T1000 (cell line): ENCODE measurements around the gene RNF222.
"Not testable (repeated sequence)": the region's sequence is repeated elsewhere in the genome, so short reads cannot be mapped to it uniquely, and the experiment has no call there.

ENCODE experiments used
- DNase-seq: peaks from one replicate; lab custom pipeline; 2025; ENCODE audit warnings: mixed read lengths; lab: John Stamatoyannopoulos, UW

Gene RNF222

GRCh38 chr17:8380049-8380448 is 17.6 kb downstream of the RNF222 start:
- no peak for DNase-seq

GRCh38 chr17:8378117-8378516 is 19.5 kb downstream of the RNF222 start:
- DNase-seq: not testable (repeated sequence)

GRCh38 chr17:8377422-8377821 is 20.2 kb downstream of the RNF222 start:
- DNase-seq: no peak

GRCh38 chr17:8376271-8377067 is 21.2 kb downstream of the RNF222 start, which contains the start of gene KRABD2:
Gene KRABD2, minus strand, starts transcription at chr17:8376704.
- peak; percentile 75 for DNase-seq

- DNase-seq: no peak
Measured at GRCh38 chr17:8375738-8376259, 21.8 kb downstream of the RNF222 start.

- not testable (repeated sequence) for DNase-seq
Measured at GRCh38 chr17:8373856-8374255, 23.8 kb downstream of the RNF222 start.

- DNase-seq: no peak
Measured at GRCh38 chr17:8372422-8372821, 25.2 kb downstream of the RNF222 start.

GRCh38 chr17:8371786-8372185 is 25.8 kb downstream of the RNF222 start:
- DNase-seq: no peak

GRCh38 chr17:8369944-8370343 is 27.7 kb downstream of the RNF222 start:
- no peak for DNase-seq

GRCh38 chr17:8368193-8368592 is 29.4 kb downstream of the RNF222 start:
- DNase-seq: no peak

GRCh38 chr17:8366231-8366630 is 31.4 kb downstream of the RNF222 start:
- DNase-seq: no peak

- DNase-seq: no peak
Measured at GRCh38 chr17:8365143-8365542, 32.5 kb downstream of the RNF222 start.

GRCh38 chr17:8362651-8363332 is 34.8 kb downstream of the RNF222 start:
- no peak for DNase-seq

- DNase-seq: no peak
Measured at GRCh38 chr17:8360751-8361150, 36.9 kb downstream of the RNF222 start.

GRCh38 chr17:8360260-8360659 is 37.4 kb downstream of the RNF222 start:
- DNase-seq: no peak

GRCh38 chr17:8359769-8360168 is 37.9 kb downstream of the RNF222 start:
- DNase-seq: no peak

GRCh38 chr17:8357910-8358309 is 39.7 kb downstream of the RNF222 start:
- DNase-seq: no peak

- no peak for DNase-seq
Measured at GRCh38 chr17:8354236-8354635, 43.4 kb downstream of the RNF222 start.

GRCh38 chr17:8353736-8354135 is 43.9 kb downstream of the RNF222 start:
- DNase-seq: no peak

- DNase-seq: no peak
Measured at GRCh38 chr17:8350339-8350738, 47.3 kb downstream of the RNF222 start.

GRCh38 chr17:8347001-8347400 is 50.6 kb downstream of the RNF222 start:
- DNase-seq: not testable (repeated sequence)

- DNase-seq: no peak
Measured at GRCh38 chr17:8345951-8346665, 51.5 kb downstream of the RNF222 start.
